ENCODE measurements around the gene LHX1.

Gene LHX1

GRCh38 chr17:36919407-36919968 is 17.8 kb upstream of the LHX1 start:
- DNase-seq (ENCODE audit: extremely low spot score) = no peak
- POLR2A ChIA-PET = interaction anchor here (0.6 kb wide), 1 partner anchor 319 kb away, joined by 3 read pairs; no protein-coding TSS in a partner anchor
- TF ChIP-seq LEF1 (IDR thresholded peaks at IDR 0.05; ENCODE audit: borderline replicate concordance) = no peak
- no peak for TF ChIP-seq HDGF (IDR thresholded peaks at IDR 0.05; ENCODE audit: borderline replicate concordance)
- TF ChIP-seq TARDBP (IDR thresholded peaks at IDR 0.05) = no peak
- TF ChIP-seq L3MBTL2 (conservative IDR thresholded peaks at IDR 0.05) = no peak
- TF ChIP-seq BHLHE40 (IDR thresholded peaks at IDR 0.05; ENCODE audit: borderline replicate concordance) = no peak
- no peak for TF ChIP-seq ZNF384 (IDR thresholded peaks at IDR 0.05)
- no peak for TF ChIP-seq ARNT (IDR thresholded peaks at IDR 0.05)
- no peak for TF ChIP-seq CTBP1 (IDR thresholded peaks at IDR 0.05; ENCODE audit: borderline replicate concordance)
- no peak for TF ChIP-seq ELF4 (IDR thresholded peaks at IDR 0.05)
- no peak for TF ChIP-seq SP1 (IDR thresholded peaks at IDR 0.05)
- TF ChIP-seq PKNOX1 (IDR thresholded peaks at IDR 0.05) = no peak
- no peak for TF ChIP-seq SUZ12 (IDR thresholded peaks at IDR 0.05)
- TF ChIP-seq FOXM1 (IDR thresholded peaks at IDR 0.05; ENCODE audit: borderline replicate concordance) = no peak
- CTCF ChIA-PET = no interaction called here

- TF ChIP-seq ZNF384 (IDR thresholded peaks at IDR 0.05) = no peak
- no peak for TF ChIP-seq FOXK2 (IDR thresholded peaks at IDR 0.05)
- no peak for TF ChIP-seq LEF1 (IDR thresholded peaks at IDR 0.05; ENCODE audit: borderline replicate concordance)
- no peak for TF ChIP-seq ELF4 (IDR thresholded peaks at IDR 0.05)
- TF ChIP-seq HDGF (IDR thresholded peaks at IDR 0.05; ENCODE audit: borderline replicate concordance) = no peak
- no peak for TF ChIP-seq PKNOX1 (IDR thresholded peaks at IDR 0.05)
- TF ChIP-seq NFRKB (IDR thresholded peaks at IDR 0.05) = no peak
- no peak for TF ChIP-seq CTBP1 (IDR thresholded peaks at IDR 0.05; ENCODE audit: borderline replicate concordance)
- no peak for TF ChIP-seq SP1 (IDR thresholded peaks at IDR 0.05)
- no peak for TF ChIP-seq BHLHE40 (IDR thresholded peaks at IDR 0.05; ENCODE audit: borderline replicate concordance)
- TF ChIP-seq L3MBTL2 (conservative IDR thresholded peaks at IDR 0.05) = no peak
- no peak for TF ChIP-seq FOXA1 (IDR thresholded peaks at IDR 0.05)
- TF ChIP-seq ARNT (IDR thresholded peaks at IDR 0.05) = no peak
- TF ChIP-seq FOXM1 (IDR thresholded peaks at IDR 0.05; ENCODE audit: borderline replicate concordance) = no peak
- TF ChIP-seq SUZ12 (IDR thresholded peaks at IDR 0.05) = no peak
- no peak for TF ChIP-seq TARDBP (IDR thresholded peaks at IDR 0.05)
- ChIA-PET POLR2A (interaction anchor here (0.6 to 1.1 kb wide), 2 partner anchors 55 to 320 kb away, joined by 3 read pairs; no protein-coding TSS in a partner anchor), CTCF (no interaction called here)
- no peak for DNase-seq (ENCODE audit: extremely low spot score)
Measured at GRCh38 chr17:36920032-36921005, 17.0 kb upstream of the LHX1 start.

- POLR2A ChIA-PET = interaction anchor here (0.8 to 1.1 kb wide), 2 partner anchors 11 to 54 kb away, joined by 3 read pairs; no protein-coding TSS in a partner anchor
- CTCF ChIA-PET = interaction anchor here (0.9 kb wide), 1 partner anchor 9 kb away, joined by 4 read pairs; no protein-coding TSS in a partner anchor
- DNase-seq (ENCODE audit: extremely low spot score) = no peak
- TF ChIP-seq SUZ12 (IDR thresholded peaks at IDR 0.05) = no peak
- TF ChIP-seq ZNF384 (IDR thresholded peaks at IDR 0.05) = no peak
- no peak for TF ChIP-seq SP1 (IDR thresholded peaks at IDR 0.05)
- TF ChIP-seq HDGF (IDR thresholded peaks at IDR 0.05; ENCODE audit: borderline replicate concordance) = no peak
- TF ChIP-seq PKNOX1 (IDR thresholded peaks at IDR 0.05) = no peak
- TF ChIP-seq LEF1 (IDR thresholded peaks at IDR 0.05; ENCODE audit: borderline replicate concordance) = no peak
- TF ChIP-seq CTBP1 (IDR thresholded peaks at IDR 0.05; ENCODE audit: borderline replicate concordance) = no peak
- TF ChIP-seq FOXA1 (IDR thresholded peaks at IDR 0.05) = no peak
- TF ChIP-seq ELF4 (IDR thresholded peaks at IDR 0.05) = no peak
- no peak for TF ChIP-seq ARNT (IDR thresholded peaks at IDR 0.05)
Measured at GRCh38 chr17:36921095-36921851, 16.0 kb upstream of the LHX1 start.

- CTCF ChIA-PET = interaction anchor here (0.6 to 1.7 kb wide), 3 partner anchors 10 to 289 kb away, joined by 3 to 4 read pairs (median 3); no protein-coding TSS in a partner anchor
- POLR2A ChIA-PET = no interaction called here
- TF ChIP-seq TARDBP (IDR thresholded peaks at IDR 0.05) = no peak
- no peak for TF ChIP-seq PKNOX1 (IDR thresholded peaks at IDR 0.05)
- no peak for TF ChIP-seq ARNT (IDR thresholded peaks at IDR 0.05)
- TF ChIP-seq HDGF (IDR thresholded peaks at IDR 0.05; ENCODE audit: borderline replicate concordance) = no peak
- TF ChIP-seq NFRKB (IDR thresholded peaks at IDR 0.05) = no peak
- TF ChIP-seq L3MBTL2 (conservative IDR thresholded peaks at IDR 0.05) = no peak
- TF ChIP-seq FOXA1 (IDR thresholded peaks at IDR 0.05) = no peak
- no peak for TF ChIP-seq SP1 (IDR thresholded peaks at IDR 0.05)
- TF ChIP-seq BHLHE40 (IDR thresholded peaks at IDR 0.05; ENCODE audit: borderline replicate concordance) = no peak
- TF ChIP-seq LEF1 (IDR thresholded peaks at IDR 0.05; ENCODE audit: borderline replicate concordance) = no peak
- no peak for TF ChIP-seq ZNF384 (IDR thresholded peaks at IDR 0.05)
- no peak for TF ChIP-seq SUZ12 (IDR thresholded peaks at IDR 0.05)
- DNase-seq (ENCODE audit: extremely low spot score) = no peak
Measured at GRCh38 chr17:36922175-36922574, 15.1 kb upstream of the LHX1 start.
